DMS153 treated with DMSO at 0.1 percent for 48 hours (cell line): Measurements from ENCODE around the gene SERPINA10.
"Not testable (repeated sequence)": the region's sequence is repeated elsewhere in the genome, so short reads cannot be mapped to it uniquely, and the experiment has no call there.

ENCODE experiments used
- DNase-seq: peaks from one replicate; lab custom pipeline; 2025; ENCODE audit not compliant: unreplicated experiment; lab: John Stamatoyannopoulos, UW

The SERPINA10 gene

DNA sequence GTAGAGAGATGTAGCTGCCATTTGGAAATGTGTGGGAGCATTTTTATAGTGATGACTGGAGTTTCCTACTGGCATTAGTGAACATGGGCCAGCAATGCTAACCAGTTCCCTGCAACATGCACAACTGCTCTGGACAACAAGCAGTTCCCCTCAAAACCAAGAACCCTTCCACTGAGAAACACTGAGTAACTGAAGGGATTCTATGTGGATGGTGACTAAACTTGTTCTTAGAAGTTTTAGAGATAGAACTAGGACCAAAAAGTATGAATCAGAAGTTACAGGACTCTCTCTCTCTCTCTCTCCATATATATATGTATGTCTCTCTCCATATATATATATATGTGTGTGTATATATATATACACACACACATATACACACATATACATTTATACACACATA lies 7.9 kb downstream of the SERPINA10 start:
- DNase-seq = no peak

DNA sequence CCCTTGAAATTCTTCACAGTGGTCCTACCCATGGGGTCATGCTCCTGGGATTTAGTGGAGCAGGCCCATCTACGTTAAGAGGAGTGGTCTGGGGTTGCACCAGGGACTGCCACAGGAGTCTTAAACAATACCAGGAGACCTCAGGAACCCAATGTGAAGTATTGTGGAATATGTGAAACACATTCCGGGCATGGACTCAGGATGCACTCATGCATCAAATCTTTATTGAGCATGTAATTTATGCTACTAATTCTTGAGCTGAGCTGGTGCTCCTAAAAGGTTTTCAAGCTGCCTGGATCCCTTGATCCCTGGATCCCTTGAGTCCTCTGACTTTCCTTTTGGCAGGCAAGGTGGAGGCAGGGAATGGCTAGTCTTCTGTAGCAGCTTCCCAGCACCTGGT lies 8.8 kb downstream of the SERPINA10 start:
- DNase-seq = no peak

DNA sequence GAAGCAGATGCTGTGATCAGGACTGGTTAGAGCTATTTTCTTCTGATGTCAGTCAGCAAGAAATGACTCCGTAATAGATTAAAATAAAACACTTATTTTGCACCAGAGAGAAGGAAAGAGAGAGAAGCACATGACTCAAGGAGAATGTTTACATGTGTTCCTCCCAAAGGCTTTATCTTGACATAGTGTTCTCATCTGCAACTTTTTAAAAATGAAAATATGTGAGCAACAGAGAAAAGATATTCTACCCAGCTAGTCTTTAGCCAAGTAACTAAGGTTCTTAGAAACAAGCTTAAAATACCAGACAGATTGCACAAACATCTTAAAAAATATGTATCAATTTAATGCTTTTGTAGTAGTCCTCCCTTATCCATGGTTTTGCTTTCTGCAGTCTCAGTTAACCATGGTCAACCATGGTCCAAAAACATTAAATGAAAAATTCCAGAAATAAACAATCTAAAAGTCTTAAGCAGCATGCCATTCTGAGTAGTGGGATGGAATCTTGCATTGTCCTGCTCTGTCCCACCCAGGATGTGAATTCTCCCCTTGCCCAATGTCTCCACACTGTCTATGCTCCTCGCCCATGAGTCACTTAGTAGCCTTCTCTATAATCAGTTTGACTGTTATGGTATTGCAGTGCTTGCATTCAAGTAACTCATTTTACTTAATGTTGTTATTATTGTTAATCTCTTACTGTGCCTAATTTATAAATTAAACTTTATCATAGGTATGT lies 9.9 kb downstream of the SERPINA10 start:
- DNase-seq = no peak

DNA sequence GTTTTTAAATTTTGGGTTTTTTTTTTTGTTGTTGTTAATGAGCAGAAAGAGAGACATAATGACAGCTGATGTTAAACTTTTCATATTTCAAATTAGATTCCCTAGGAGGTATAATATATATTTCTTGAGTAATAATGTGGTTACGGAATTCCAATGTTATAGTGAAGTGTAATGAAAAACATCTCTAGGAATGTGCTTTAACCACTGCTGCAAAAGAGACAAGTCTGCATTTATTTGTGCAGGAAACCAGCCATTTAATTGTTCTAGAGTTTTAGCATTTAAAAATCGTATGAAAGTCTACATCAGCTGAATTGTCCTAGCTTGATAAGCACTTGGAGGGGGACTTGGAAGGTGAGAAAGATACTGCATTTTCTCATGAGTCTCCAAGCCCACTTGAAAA lies 14.3 kb downstream of the SERPINA10 start:
- DNase-seq = no peak

DNA sequence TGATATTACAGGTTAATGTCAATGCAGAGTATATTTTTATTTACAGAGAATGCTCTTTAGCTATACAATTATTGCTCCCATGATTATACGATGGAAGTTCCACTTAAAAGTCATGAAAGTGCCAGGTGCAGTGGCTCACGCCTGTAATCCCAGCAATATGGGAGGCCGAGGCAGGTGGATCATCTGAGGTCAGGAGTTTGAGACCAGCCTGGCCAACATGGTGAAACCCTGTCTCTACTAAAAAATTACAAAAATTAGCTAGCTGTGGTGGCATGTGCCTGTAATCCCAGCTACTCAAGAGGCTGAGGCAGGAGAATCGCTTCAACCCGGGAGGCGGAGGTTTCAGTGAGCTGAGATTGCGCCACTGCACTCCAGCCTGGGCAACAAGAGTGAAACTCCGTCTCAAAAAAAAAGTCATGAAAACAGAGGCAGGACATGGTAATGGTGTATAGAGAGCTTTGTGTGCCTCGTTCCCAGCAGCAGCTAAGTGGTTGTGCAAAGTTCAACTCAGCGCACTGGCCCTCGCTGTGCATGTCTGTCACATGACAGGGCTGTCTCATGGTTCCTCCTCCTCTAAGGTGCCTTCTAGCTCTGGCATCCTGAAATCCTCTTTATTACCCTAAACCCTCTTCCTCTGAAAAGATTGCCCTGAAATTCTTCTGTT lies 16.0 kb downstream of the SERPINA10 start:
- not testable (repeated sequence) for DNase-seq

DNA sequence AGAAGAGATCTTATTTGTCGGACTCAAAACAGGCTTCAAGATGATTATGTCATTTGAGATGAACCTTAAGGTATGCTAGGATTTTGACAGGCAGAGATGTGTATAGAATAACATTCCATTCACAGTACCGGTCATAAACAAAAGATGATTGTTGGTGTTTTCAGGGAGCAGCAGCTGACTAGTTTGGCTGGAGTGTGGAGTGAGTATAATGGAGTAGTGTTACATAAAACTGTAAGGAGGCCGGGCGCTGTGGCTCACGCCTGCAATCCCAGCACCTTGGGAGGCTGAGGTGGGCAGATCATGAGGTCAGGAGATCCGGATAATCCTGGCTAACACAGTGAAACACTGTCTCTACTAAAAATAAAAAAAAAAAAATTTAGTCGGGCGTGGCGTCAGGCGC lies 23.9 kb downstream of the SERPINA10 start:
- DNase-seq = no peak

DNA sequence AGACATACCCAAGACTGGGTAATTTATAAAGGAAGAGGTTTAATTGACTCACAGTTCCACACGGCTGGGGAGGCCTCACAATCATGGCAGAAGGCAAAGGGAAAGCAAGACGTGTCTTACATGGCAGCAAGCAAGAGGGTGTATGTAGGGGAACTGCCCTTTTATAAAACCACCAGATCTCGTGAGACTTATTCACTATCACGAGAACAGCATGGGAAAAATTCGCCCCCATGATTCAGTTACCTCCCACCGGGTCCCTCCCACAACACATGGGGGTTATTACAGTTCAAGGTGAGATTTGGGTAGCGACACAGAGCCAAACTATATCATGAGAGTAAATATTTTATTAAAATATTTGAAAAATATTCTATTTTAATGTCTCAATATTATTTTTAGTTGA lies 24.5 kb downstream of the SERPINA10 start:
- not testable (repeated sequence) for DNase-seq

DNA sequence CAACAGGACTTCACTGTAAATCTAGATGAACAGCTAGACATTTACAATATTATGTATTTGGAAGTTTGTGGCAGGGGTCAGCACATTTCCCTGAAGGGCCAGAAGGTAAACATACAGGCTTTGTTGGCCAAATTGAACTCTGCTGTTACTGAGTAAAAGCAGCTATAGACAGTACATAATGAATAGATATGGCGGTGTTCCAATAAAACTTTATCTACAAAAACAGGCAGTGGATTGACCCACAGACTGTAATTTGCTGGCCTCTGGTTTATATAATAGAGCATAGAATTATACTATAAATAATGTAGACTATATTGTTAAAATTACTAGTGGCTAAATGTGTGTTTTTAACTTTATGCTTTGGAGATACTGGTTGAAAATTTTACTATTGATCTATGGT lies 25.7 kb downstream of the SERPINA10 start:
- no peak for DNase-seq

DNA sequence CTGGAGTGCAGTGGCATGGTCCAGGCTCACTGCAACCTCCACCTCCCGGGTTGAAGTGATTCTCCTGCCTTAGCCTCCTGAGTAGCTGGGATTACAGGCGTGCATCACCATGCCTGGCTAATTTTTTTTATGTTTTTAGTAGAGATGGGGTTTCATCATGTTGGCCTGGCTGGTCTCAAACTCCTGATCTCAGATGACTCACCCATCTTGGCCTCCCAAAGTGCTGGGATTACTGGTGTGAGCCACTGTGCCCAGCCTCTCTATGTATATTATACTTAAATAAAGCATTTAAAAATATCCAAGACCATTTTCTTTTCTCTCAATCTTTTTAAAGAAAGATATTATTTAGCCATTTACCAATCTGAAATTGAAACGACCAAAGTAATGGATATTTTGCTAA lies 28.9 kb downstream of the SERPINA10 start:
- DNase-seq = not testable (repeated sequence)

DNA sequence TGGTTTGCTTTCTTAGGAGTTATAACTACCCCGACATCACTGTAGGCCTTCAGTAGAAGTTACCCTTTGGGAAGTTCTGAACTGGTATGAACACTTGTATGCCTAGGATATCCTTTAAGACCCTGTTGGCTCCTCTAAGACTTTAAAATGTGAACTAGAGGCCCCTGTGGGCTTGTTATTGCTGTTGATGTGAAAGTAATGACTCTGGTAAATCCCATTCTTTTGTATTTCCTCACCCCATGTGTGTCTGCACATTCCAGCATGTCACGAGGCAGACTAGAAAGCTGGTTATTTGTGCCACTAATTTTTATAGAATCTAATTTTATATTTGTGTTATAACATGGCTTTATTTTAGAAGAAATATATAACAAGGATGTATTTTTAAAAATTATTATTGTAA lies 48.9 kb downstream of the SERPINA10 start:
- no peak for DNase-seq

DNA sequence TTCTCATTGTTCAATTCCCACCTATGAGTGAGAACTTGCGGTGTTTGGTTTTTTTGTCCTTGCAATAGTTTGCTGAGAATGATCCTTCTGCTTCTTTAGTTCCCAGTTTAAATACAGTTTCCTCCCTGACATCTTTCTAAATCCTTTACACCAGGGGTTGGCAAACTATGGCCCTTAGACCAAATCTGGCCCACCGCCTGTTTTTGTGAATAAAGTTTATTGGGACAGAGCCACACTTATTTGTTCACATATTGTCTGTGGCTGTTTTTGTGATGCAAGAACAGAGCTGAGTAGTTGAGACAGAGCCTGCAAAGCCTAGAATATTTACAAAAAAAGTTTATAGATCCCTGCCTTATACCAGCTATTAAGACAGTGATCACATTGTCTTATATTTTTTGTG lies 53.7 kb downstream of the SERPINA10 start:
- DNase-seq = no peak

DNA sequence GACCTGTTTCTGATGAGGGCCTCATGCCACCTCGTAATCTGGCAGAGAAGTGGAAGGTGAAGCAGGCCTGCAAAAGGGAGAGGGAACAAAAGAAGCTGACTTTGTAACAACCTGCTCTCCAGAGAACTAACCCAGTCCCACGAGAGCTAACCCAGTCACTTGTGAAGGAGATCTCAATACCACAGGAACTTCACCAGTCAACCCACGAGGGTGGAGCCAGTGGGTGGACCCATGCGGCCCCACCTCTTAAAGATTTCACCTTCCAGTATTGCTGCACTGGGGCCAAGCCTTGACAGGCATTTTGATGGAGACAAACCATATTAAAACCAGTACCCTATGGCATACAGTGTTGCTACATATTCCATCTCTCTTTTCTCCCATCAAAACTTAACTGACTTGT lies 55.1 kb downstream of the SERPINA10 start:
- no peak for DNase-seq

DNA sequence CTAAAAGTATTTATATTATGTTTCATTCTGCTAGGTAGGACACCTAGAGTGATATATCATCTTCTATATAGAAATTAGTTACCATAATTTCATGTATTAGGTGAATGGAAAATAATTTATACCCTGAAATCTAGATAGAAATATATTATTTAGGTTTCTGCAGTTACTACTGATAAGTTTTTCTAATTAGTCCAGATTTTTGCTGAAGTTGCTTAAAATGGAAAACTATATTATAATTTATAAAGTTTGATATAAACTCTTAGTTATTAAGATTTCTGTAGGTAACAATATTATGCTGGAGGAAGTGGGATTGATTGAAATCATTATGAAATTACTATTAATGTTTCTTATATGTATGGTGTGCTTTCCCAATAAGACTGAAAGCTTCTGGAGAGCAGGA lies 56.0 kb downstream of the SERPINA10 start:
- DNase-seq = no peak
